ENCODE data around the gene GREB1L. TPM values are rescaled to one million over a fixed set of nuclear protein-coding genes. Genes with fewer than 3 reads are reported as not detected.

GREB1L gene
- polyA plus RNA-seq, 2 of the 4 experiments (the other 2 are of a cell fraction): 1.4 to 2.8 TPM

DNA sequence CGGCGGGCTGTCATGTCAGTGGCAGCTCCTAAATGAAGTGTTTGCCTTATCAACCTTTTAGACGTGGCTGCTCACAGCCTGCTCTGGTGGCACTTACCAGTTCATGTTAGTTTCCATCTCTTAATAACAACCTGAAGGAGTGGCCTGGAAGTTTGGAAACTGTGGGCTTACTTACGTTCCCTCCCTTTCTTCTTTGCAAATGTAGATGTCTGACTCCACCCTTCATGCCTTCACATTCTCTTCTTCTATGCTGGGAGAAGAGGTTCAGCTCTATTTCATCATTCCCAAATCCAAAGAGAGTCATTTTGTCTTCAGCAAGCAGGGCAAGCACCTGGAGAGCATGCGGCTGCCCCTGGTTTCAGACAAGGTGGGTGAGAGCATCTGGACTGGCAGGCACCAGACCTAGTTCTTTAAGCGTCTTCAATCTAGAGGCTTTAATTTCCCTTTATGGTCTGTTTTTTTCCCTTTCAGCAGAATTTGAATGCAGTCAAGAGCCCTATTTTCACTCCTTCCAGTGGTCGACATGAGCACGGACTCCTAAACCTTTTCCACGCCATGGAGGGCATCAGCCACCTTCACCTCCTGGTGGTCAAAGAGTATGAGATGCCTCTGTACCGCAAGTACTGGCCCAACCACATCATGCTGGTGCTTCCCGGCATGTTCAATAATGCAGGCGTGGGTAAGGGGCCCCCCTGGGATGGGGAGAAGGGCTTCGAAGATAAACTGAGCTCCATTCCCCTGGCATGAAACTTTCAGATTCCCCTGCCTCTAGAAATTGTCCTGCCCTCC, 266.1 kb downstream of the GREB1L start:
- POLR2A ChIA-PET: interaction anchor here (0.6 kb wide), 1 partner anchor 190 kb away, joined by 3 read pairs; no protein-coding TSS in a partner anchor
- no peak for ATAC-seq

DNA sequence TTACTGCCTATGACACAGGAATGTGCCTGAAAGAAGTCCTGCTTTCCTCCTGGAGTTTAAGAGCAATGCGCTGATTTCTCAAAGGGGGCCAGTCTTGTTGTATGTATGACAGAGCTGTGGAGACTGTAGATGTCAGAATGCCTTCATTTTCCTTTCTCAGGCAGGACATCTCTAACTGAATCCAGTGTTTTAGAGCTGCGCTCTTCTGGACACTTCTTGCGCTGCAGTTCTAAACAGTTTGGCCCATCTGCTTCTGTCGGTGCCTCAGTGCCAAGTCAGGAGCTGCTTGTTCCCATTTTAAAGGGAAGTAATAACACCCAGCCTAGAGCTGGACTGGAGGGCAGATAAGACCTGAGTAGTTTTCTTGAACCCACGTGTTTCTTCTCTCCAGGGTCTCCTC, 267.0 kb downstream of the GREB1L start:
- ATAC-seq (peak; percentile 30 to 42; a peak in 3 of 6 replicates), FAIRE-seq (no peak), DNase-seq (ENCODE audit: low read depth in 1 of 2, low spot score in 1 of 2) (no peak)
- WGBS (ENCODE audit: missing lambda C conversion rate): 86% methylated on average over 5 of the region's 5 CpGs
- ChIA-PET CTCF (interaction anchor here (0.6 to 1.4 kb wide), 3 partner anchors 25 to 418 kb away, joined by 3 to 7 read pairs (median 4); no protein-coding TSS in a partner anchor), POLR2A (interaction anchor here (0.6 kb wide), 1 partner anchor 191 kb away, joined by 3 read pairs; no protein-coding TSS in a partner anchor)
- Histone ChIP-seq H3K4me3 (no peak overlapping the region), H3K27ac (no peak overlapping the region), H3K9me3 (no peaks in the 10 kb centered on the region), H3K4me2 (no peak overlapping the region), H3K4me1 (no peaks in the 10 kb centered on the region)
- TF ChIP-seq HEYL (CRISPR knock-in tag; IDR thresholded peaks at IDR 0.05) (no peak), NR3C1 (IDR thresholded peaks at IDR 0.05) (no peak), KDM1A (IDR thresholded peaks at IDR 0.05; ENCODE audit: low read depth) (no peak), RFX5 (IDR thresholded peaks at IDR 0.05) (no peak), RCOR1 (IDR thresholded peaks at IDR 0.05; ENCODE audit: low read depth, low read length) (no peak), ZC3H11A (IDR thresholded peaks at IDR 0.05) (no peak)
- TF ChIP-seq, protein P1, sequence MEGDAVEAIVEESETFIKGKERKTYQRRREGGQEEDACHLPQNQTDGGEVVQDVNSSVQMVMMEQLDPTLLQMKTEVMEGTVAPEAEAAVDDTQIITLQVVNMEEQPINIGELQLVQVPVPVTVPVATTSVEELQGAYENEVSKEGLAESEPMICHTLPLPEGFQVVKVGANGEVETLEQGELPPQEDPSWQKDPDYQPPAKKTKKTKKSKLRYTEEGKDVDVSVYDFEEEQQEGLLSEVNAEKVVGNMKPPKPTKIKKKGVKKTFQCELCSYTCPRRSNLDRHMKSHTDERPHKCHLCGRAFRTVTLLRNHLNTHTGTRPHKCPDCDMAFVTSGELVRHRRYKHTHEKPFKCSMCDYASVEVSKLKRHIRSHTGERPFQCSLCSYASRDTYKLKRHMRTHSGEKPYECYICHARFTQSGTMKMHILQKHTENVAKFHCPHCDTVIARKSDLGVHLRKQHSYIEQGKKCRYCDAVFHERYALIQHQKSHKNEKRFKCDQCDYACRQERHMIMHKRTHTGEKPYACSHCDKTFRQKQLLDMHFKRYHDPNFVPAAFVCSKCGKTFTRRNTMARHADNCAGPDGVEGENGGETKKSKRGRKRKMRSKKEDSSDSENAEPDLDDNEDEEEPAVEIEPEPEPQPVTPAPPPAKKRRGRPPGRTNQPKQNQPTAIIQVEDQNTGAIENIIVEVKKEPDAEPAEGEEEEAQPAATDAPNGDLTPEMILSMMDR (IDR thresholded peaks at IDR 0.05): no peak
- TF ChIP-seq, protein P2, sequence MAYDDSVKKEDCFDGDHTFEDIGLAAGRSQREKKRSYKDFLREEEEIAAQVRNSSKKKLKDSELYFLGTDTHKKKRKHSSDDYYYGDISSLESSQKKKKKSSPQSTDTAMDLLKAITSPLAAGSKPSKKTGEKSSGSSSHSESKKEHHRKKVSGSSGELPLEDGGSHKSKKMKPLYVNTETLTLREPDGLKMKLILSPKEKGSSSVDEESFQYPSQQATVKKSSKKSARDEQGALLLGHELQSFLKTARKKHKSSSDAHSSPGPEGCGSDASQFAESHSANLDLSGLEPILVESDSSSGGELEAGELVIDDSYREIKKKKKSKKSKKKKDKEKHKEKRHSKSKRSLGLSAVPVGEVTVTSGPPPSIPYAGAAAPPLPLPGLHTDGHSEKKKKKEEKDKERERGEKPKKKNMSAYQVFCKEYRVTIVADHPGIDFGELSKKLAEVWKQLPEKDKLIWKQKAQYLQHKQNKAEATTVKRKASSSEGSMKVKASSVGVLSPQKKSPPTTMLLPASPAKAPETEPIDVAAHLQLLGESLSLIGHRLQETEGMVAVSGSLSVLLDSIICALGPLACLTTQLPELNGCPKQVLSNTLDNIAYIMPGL (CRISPR knock-in tag; IDR thresholded peaks at IDR 0.05; ENCODE audit: borderline replicate concordance): no peak
- TF ChIP-seq, protein P3, sequence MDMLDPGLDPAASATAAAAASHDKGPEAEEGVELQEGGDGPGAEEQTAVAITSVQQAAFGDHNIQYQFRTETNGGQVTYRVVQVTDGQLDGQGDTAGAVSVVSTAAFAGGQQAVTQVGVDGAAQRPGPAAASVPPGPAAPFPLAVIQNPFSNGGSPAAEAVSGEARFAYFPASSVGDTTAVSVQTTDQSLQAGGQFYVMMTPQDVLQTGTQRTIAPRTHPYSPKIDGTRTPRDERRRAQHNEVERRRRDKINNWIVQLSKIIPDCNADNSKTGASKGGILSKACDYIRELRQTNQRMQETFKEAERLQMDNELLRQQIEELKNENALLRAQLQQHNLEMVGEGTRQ (IDR thresholded peaks at IDR 0.05): no peak

More for the DNA sequence above, 266.1 kb downstream of the GREB1L start:
- Histone ChIP-seq H3K27ac (no peak overlapping the region), H3K4me1 (no peaks in the 10 kb centered on the region), H3K9me3 (no peaks in the 10 kb centered on the region), H3K4me2 (no peak overlapping the region), H3K4me3 (no peak overlapping the region)
- FAIRE-seq (no peak), DNase-seq (ENCODE audit: low read depth in 1 of 2, low spot score in 1 of 2) (no peak)
- CTCF ChIA-PET: interaction anchor here (0.6 to 1.4 kb wide), 3 partner anchors 24 to 417 kb away, joined by 3 to 7 read pairs (median 4); no protein-coding TSS in a partner anchor
- TF ChIP-seq, protein P4, sequence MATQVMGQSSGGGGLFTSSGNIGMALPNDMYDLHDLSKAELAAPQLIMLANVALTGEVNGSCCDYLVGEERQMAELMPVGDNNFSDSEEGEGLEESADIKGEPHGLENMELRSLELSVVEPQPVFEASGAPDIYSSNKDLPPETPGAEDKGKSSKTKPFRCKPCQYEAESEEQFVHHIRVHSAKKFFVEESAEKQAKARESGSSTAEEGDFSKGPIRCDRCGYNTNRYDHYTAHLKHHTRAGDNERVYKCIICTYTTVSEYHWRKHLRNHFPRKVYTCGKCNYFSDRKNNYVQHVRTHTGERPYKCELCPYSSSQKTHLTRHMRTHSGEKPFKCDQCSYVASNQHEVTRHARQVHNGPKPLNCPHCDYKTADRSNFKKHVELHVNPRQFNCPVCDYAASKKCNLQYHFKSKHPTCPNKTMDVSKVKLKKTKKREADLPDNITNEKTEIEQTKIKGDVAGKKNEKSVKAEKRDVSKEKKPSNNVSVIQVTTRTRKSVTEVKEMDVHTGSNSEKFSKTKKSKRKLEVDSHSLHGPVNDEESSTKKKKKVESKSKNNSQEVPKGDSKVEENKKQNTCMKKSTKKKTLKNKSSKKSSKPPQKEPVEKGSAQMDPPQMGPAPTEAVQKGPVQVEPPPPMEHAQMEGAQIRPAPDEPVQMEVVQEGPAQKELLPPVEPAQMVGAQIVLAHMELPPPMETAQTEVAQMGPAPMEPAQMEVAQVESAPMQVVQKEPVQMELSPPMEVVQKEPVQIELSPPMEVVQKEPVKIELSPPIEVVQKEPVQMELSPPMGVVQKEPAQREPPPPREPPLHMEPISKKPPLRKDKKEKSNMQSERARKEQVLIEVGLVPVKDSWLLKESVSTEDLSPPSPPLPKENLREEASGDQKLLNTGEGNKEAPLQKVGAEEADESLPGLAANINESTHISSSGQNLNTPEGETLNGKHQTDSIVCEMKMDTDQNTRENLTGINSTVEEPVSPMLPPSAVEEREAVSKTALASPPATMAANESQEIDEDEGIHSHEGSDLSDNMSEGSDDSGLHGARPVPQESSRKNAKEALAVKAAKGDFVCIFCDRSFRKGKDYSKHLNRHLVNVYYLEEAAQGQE (IDR thresholded peaks at IDR 0.05): no peak
- TF ChIP-seq HOXB13 (CRISPR knock-in tag; IDR thresholded peaks at IDR 0.05; ENCODE audit: low read depth) (no peak), RARB (CRISPR knock-in tag; IDR thresholded peaks at IDR 0.05) (no peak), PHF8 (IDR thresholded peaks at IDR 0.05; ENCODE audit: borderline replicate concordance, low read depth) (no peak), CBX8 (IDR thresholded peaks at IDR 0.05) (no peak), CEBPB (IDR thresholded peaks at IDR 0.05) (no peak), FOSB (CRISPR knock-in tag; IDR thresholded peaks at IDR 0.05) (no peak), ZNF302 (CRISPR knock-in tag; IDR thresholded peaks at IDR 0.05) (no peak), JUNB (IDR thresholded peaks at IDR 0.05) (no peak), SMC3 (IDR thresholded peaks at IDR 0.05) (no peak), MYC (IDR thresholded peaks at IDR 0.05; ENCODE audit: borderline replicate concordance, low read length) (no peak), TP53 (CRISPR knock-in tag; IDR thresholded peaks at IDR 0.05) (no peak), GATA3 (IDR thresholded peaks at IDR 0.05; ENCODE audit: borderline replicate concordance) (no peak), RNF2 (IDR thresholded peaks at IDR 0.05; ENCODE audit: borderline replicate concordance, low read depth) (no peak)
- TF ChIP-seq, protein P5, sequence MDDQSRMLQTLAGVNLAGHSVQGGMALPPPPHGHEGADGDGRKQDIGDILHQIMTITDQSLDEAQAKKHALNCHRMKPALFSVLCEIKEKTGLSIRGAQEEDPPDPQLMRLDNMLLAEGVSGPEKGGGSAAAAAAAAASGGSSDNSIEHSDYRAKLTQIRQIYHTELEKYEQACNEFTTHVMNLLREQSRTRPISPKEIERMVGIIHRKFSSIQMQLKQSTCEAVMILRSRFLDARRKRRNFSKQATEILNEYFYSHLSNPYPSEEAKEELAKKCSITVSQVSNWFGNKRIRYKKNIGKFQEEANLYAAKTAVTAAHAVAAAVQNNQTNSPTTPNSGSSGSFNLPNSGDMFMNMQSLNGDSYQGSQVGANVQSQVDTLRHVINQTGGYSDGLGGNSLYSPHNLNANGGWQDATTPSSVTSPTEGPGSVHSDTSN (IDR thresholded peaks at IDR 0.05): no peak
- TF ChIP-seq, protein P3 (IDR thresholded peaks at IDR 0.05): no peak
- TF ChIP-seq, protein P6, sequence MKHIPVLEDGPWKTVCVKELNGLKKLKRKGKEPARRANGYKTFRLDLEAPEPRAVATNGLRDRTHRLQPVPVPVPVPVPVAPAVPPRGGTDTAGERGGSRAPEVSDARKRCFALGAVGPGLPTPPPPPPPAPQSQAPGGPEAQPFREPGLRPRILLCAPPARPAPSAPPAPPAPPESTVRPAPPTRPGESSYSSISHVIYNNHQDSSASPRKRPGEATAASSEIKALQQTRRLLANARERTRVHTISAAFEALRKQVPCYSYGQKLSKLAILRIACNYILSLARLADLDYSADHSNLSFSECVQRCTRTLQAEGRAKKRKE (CRISPR knock-in tag; IDR thresholded peaks at IDR 0.05; ENCODE audit: low read depth): no peak
- TF ChIP-seq, protein P7, sequence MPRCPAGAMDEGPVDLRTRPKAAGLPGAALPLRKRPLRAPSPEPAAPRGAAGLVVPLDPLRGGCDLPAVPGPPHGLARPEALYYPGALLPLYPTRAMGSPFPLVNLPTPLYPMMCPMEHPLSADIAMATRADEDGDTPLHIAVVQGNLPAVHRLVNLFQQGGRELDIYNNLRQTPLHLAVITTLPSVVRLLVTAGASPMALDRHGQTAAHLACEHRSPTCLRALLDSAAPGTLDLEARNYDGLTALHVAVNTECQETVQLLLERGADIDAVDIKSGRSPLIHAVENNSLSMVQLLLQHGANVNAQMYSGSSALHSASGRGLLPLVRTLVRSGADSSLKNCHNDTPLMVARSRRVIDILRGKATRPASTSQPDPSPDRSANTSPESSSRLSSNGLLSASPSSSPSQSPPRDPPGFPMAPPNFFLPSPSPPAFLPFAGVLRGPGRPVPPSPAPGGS (IDR thresholded peaks at IDR 0.05): no peak
- WGBS (ENCODE audit: missing lambda C conversion rate): 85% methylated on average over 12 of the region's 13 CpGs

All from A549 (cell line).